Hepatocyte (in vitro differentiated cells): ENCODE results near the gene SLC27A2. TPM values are rescaled to one million over a fixed set of nuclear protein-coding genes. Genes with fewer than 3 reads are reported as not detected.

ENCODE experiments used
- DNase-seq: peaks from one replicate; pipeline ENCODE4 v3.0.0-alpha.2; 2016; ENCODE audit warnings: low spot score
- H2AFZ ChIP-seq: fragments of 200-600 bp; sonication (generic); 2 replicates; pipeline ENCODE4 v1.6.0; 2016; ENCODE audit warnings: antibody characterized with exemption, mild to moderate bottlenecking
- H3K27ac ChIP-seq: fragments of 200-600 bp; sonication (generic); 2 replicates; pipeline ENCODE4 v1.5.1; 2016; ENCODE audit warnings: mild to moderate bottlenecking
- H3K27me3 ChIP-seq: fragments of 200-600 bp; sonication (generic); 2 replicates; pipeline ENCODE4 v1.6.1; 2016
- H3K36me3 ChIP-seq: fragments of 200-600 bp; sonication (generic); replicated peaks from 2 replicates; pipeline ENCODE4 v1.5.1; 2016; ENCODE audit warnings: low read depth; ENCODE audit not compliant: insufficient read depth
- H3K4me1 ChIP-seq: fragments of 200-600 bp; sonication (generic); 2 replicates; pipeline ENCODE4 v1.5.1; 2016; ENCODE audit warnings: mild to moderate bottlenecking, moderate library complexity; ENCODE audit not compliant: insufficient read depth
- H3K4me2 ChIP-seq: fragments of 200-600 bp; sonication (generic); 2 replicates; pipeline ENCODE4 v1.6.0; 2016
- H3K4me3 ChIP-seq: fragments of 200-600 bp; sonication (generic); 2 replicates; pipeline ENCODE4 v1.5.1; 2016; ENCODE audit warnings: mild to moderate bottlenecking
- H3K79me2 ChIP-seq: fragments of 200-600 bp; sonication (generic); 2 replicates; pipeline ENCODE4 v1.6.0; 2017; ENCODE audit warnings: mild to moderate bottlenecking
- H3K9me2 ChIP-seq: fragments of 200-600 bp; sonication (generic); replicated peaks from 2 replicates; pipeline ENCODE4 v1.6.0; 2017; ENCODE audit warnings: mild to moderate bottlenecking; ENCODE audit not compliant: insufficient read depth
- H3K9me3 ChIP-seq: fragments of 200-600 bp; sonication (generic); 2 replicates; pipeline ENCODE4 v1.5.1; 2016; ENCODE audit warnings: low read depth, mild to moderate bottlenecking
- H4K20me1 ChIP-seq: fragments of 200-600 bp; sonication (generic); 2 replicates; pipeline ENCODE4 v1.6.0; 2016; ENCODE audit warnings: mild to moderate bottlenecking; ENCODE audit not compliant: insufficient read depth, poor library complexity, severe bottlenecking
- EZH2 ChIP-seq: fragments of 200-600 bp; sonication (generic); IDR thresholded peaks from 2 replicates; pipeline ENCODE4 v1.6.1; 2016; ENCODE audit warnings: antibody characterized with exemption, mild to moderate bottlenecking, borderline replicate concordance
- EZH2phosphoT487 ChIP-seq: fragments of 200-600 bp; sonication (generic); IDR thresholded peaks from one replicate; pipeline ENCODE4 v1.6.1; 2018; ENCODE audit warnings: antibody characterized with exemption, mild to moderate bottlenecking, low read depth, moderate library complexity; ENCODE audit not compliant: unreplicated experiment, severe bottlenecking
- WGBS: methylation state at CpG from one replicate; pipeline ENCODE4 v1.1.6; 2016; ENCODE audit warnings: low lambda C conversion rate; ENCODE audit errors: missing lambda C conversion rate; 5-methylcytosine and 5-hydroxymethylcytosine counted together
- polyA plus RNA-seq: library from polyadenylated mRNA; unstranded; fragments of >200 nt; fragmentation: Nextera tagmentation; extraction: Ambion mirVana; gene quantifications from 2 replicates; pipeline ENCODE4 v1.2.1, GENCODE V29; 2016
- total RNA-seq: library from RNA; depleted of rRNA; stranded (reverse); fragments of >200 nt; gene quantifications from 2 replicates; pipeline ENCODE4 v1.2.3, GENCODE V29; 2014
- TF ChIP-seq, protein P1 (sequence below): fragments of 200-600 bp; sonication (generic); IDR thresholded peaks from 2 replicates; pipeline ENCODE4 v1.5.1; 2016; ENCODE audit warnings: antibody characterized with exemption, mild to moderate bottlenecking; ENCODE audit not compliant: poor library complexity

Gene SLC27A2
- total and polyA plus RNA-seq, 2 experiments from 2014 or later: 24.8 to 41.3 TPM

GRCh38 chr15:50218691-50219090 lies 36.7 kb downstream of the SLC27A2 start:
- H3K36me3 ChIP-seq: no peaks in the 10 kb centered on the region
- no peaks in the 10 kb centered on the region for H3K4me1 ChIP-seq
- no peaks in the 10 kb centered on the region for H4K20me1 ChIP-seq
- no peaks in the 10 kb centered on the region for H3K9me3 ChIP-seq
- TF ChIP-seq, protein P1, sequence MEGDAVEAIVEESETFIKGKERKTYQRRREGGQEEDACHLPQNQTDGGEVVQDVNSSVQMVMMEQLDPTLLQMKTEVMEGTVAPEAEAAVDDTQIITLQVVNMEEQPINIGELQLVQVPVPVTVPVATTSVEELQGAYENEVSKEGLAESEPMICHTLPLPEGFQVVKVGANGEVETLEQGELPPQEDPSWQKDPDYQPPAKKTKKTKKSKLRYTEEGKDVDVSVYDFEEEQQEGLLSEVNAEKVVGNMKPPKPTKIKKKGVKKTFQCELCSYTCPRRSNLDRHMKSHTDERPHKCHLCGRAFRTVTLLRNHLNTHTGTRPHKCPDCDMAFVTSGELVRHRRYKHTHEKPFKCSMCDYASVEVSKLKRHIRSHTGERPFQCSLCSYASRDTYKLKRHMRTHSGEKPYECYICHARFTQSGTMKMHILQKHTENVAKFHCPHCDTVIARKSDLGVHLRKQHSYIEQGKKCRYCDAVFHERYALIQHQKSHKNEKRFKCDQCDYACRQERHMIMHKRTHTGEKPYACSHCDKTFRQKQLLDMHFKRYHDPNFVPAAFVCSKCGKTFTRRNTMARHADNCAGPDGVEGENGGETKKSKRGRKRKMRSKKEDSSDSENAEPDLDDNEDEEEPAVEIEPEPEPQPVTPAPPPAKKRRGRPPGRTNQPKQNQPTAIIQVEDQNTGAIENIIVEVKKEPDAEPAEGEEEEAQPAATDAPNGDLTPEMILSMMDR: no peak
- TF ChIP-seq EZH2phosphoT487: no peak
- TF ChIP-seq EZH2: no peak
- H3K4me3 ChIP-seq: no peak overlapping the region
- no peak overlapping the region for H3K27ac ChIP-seq
- DNase-seq: no peak
- no peaks in the 10 kb centered on the region for H3K79me2 ChIP-seq
- no peak overlapping the region for H2AFZ ChIP-seq
- 97% methylated on average over 1 of the region's 1 CpG for whole genome bisulfite sequencing
- no peak overlapping the region for H3K4me2 ChIP-seq
- H3K27me3 ChIP-seq: no peaks in the 10 kb centered on the region
- no peaks in the 10 kb centered on the region for H3K9me2 ChIP-seq

DNA sequence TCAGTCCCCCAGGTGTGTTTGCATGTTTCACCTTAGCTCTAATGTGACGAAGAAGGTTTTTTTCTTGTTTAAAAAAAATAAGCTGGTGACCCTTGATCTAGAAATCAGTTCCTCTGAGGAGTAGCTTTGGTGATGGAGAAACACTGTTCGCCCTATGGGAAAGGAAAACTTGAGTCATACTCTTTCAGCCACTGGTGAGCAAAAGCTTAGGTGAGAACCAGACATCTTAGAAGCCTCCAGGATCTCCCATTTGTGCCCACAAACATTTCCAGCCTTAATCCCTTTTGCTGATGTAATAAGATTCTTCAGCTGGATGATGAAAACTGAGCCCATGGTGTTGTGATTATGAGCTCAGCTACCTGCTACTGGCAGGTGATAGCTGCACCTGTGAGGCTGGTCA lies 37.8 kb downstream of the SLC27A2 start:
- no peaks in the 10 kb centered on the region for H3K4me1 ChIP-seq
- no peaks in the 10 kb centered on the region for H3K27me3 ChIP-seq
- H3K4me2 ChIP-seq: no peak overlapping the region
- no peaks in the 10 kb centered on the region for H3K9me3 ChIP-seq
- H3K9me2 ChIP-seq: no peaks in the 10 kb centered on the region
- no peaks in the 10 kb centered on the region for H4K20me1 ChIP-seq
- TF ChIP-seq, protein P1: no peak
- H3K36me3 ChIP-seq: no peaks in the 10 kb centered on the region
- peak; percentile 31 for DNase-seq
- 78% methylated on average over 2 of the region's 2 CpGs for whole genome bisulfite sequencing
- H2AFZ ChIP-seq: no peak overlapping the region
- H3K27ac ChIP-seq: peak overlapping the region; percentile 16
- H3K4me3 ChIP-seq: no peak overlapping the region
- no peaks in the 10 kb centered on the region for H3K79me2 ChIP-seq

DNA sequence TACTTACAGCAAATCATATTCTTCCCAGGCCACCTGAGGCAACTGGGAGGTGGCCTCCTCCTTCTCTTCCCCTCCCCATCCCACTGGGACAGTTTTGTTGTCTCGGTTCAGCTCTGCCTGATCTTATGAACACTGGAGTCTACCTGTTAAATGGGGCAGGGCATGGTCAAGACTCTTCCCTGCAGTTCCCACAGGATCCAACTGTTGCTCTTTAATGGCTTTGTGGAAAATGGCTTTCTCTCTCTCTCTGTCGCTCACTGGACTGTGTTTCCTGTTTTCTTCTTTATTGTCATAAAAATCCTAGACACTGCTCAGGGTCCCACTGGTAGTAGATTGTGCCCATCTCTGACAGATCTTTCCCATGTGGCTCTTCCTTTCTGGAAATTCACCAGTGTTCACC lies 40.2 kb downstream of the SLC27A2 start:
- H3K4me2 ChIP-seq: no peak overlapping the region
- no peaks in the 10 kb centered on the region for H3K27me3 ChIP-seq
- 80% methylated on average over 2 of the region's 2 CpGs for WGBS
- TF ChIP-seq EZH2 (no peak), EZH2phosphoT487 (no peak)
- TF ChIP-seq, protein P1: no peak
- H3K4me1 ChIP-seq: peaks cover 5% of the 10 kb centered on the region
- no peaks in the 10 kb centered on the region for H3K9me3 ChIP-seq
- H4K20me1 ChIP-seq: no peaks in the 10 kb centered on the region
- H3K9me2 ChIP-seq: no peaks in the 10 kb centered on the region
- no peak overlapping the region for H3K4me3 ChIP-seq
- H3K79me2 ChIP-seq: no peaks in the 10 kb centered on the region
- DNase-seq: no peak
- H3K36me3 ChIP-seq: no peaks in the 10 kb centered on the region
- no peak overlapping the region for H3K27ac ChIP-seq
- H2AFZ ChIP-seq: no peak overlapping the region

DNA sequence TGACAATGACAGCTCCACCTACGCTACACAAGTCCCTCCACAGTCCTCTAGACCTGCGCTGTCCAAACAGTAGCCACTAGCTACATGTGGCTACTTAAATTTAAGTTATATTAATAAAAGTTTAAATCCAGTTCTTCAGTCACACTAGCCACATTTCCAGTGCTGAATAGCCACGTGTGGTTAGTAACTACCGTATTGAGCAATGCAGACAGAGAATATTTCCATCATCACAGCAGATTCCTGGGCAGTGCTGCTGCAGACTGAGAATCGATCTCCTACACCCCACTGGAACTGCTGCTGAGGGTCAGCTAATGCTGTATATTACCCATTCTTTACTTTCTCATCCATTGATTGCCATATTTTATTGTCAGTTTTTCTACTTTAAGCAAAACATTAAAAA lies 42.6 kb downstream of the SLC27A2 start:
- no peak for DNase-seq
- Histone ChIP-seq H3K4me1 (peaks cover 5% of the 10 kb centered on the region), H2AFZ (no peak overlapping the region), H3K79me2 (no peaks in the 10 kb centered on the region), H3K4me2 (no peak overlapping the region), H3K4me3 (no peak overlapping the region), H3K9me3 (no peaks in the 10 kb centered on the region), H4K20me1 (no peaks in the 10 kb centered on the region), H3K27ac (no peak overlapping the region), H3K27me3 (no peaks in the 10 kb centered on the region), H3K9me2 (no peaks in the 10 kb centered on the region), H3K36me3 (no peaks in the 10 kb centered on the region)
- no peak for TF ChIP-seq EZH2
- TF ChIP-seq, protein P1: no peak
- no peak for TF ChIP-seq EZH2phosphoT487
- WGBS: 82% methylated on average over 5 of the region's 5 CpGs
